ENCODE measurements around the gene ACTR3C.
"Not testable (repeated sequence)": the region's sequence is repeated elsewhere in the genome, so short reads cannot be mapped to it uniquely, and the experiment has no call there.

Gene ACTR3C

DNA sequence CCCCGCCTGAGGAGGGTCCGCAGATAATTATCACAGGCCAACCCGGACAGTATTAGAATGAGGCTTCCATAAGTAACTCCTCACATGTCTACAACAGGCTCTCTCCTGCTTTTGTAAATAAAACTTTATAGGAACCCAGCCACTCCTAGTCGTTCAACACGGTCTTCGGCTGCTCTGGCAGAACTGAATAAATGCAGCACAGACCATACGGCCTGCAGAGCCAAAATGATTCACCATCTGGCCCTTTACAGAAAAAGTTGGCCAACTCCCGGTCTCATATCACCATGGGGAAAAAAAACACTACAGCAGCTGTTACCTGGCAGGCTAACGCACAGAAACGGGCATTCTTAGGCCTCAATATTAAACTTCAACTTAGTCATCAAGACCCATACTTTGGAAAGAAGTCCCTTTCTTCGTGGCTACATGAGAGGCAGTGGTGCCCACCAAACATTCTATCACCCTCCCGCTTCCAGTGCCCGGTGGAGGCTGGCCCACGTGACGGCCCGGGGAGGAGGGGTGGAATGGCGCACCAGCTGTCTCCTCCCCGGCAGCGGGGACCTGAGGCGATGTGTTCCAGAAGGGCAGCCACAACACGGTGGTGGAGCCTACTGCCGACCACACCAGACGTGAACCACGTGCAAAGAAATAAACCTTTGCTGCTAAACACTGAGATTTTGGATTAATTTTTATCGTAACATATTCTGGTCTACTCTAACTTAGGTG lies 41.5 kb downstream of the ACTR3C start:
- not testable (repeated sequence) for DNase-seq (ENCODE audit: low read depth)

DNA sequence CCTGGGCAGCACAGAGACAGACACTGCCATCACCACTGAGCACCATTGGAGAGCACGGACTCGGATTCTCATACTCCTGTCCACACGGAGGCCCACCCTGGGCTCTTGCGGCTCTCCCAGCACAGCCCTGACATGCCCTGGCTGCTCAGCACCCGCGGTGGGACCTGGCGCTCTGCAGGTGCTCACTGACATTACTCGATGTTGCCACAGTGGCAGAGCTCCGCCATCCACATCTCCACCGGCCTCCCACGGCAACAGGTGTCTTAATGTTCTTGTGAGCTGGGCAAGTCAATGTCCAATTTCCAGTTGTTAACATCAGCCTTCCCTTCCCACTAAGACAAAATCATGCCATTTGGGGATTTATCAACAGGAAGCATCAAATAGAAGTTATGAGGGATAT lies 45.0 kb downstream of the ACTR3C start:
- DNase-seq (ENCODE audit: low read depth) = not testable (repeated sequence)

GRCh38 chr7:150276132-150276695 lies 47.1 kb downstream of the ACTR3C start:
- not testable (repeated sequence) for DNase-seq (ENCODE audit: low read depth)

DNA sequence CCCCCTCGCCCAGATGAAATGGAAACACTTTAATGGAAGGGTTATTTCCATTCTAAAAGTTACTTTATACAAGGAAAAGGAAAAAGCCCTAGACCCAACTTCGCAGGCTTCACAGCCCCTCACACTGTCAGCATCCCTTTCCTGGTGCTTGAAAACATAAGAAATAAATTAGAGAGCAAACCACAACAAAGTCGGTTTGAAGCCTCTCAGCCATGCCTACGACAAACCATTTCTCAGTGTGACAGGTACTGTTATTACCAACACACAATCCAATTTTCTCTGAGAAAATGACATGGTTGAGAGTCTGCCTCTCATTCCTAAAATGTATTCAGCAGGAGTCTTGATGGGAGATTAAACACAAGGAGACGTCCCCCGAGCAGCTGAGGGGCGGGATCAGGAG lies 51.4 kb downstream of the ACTR3C start:
- not testable (repeated sequence) for DNase-seq (ENCODE audit: low read depth)

DNA sequence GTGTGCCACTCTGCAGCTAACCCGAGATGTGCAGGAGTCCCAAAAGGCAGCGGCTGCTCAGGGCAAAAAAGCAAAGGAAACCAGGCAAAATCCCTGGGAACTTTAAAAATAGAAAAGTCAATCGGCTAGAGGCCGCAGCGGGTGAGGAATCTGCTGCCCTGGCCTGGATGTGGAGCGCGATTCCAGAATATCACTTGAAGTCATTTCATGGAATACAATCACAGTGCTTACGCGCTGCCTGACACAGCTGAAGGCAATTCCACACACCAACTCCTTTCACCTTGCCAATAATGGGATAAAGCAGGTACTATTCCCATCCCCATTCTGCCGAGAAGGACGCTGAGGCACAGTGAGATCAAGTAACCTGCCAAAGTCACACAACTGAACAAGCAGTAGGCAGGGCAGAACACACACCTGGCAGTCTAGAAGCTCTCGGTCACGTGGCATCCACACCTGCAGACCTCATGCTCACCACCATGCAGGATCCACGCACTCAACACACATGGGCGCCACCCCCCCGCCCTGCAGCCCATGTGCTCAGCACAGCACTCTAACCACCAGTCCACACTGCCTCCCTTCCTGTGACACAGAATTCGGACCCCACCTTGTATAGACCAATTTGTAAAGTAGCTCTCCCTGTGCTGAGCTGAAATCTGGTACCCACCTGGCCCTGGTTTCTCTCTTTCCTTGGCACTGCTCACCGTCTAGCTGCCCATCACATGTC lies 53.1 kb downstream of the ACTR3C start:
- not testable (repeated sequence) for DNase-seq (ENCODE audit: low read depth)

DNA sequence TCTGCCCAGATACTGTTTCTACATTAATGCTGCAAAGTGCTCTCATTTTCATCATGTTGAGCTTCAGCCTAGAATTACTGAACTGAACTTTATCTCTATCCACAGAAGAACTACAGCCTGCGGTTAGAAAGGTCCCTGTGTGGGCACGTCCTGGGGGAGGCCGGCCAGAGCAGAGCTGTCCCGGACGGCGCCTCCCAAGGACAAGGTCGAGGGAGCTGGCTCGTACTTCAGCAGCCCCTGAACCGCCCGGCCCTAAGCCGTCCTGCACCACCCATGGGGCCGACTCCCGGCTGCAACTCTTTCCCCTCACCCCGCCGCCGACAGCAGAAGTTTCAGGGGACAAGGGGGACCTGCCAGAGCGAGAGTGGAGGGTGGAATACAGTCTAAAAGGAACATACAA lies 54.5 kb downstream of the ACTR3C start:
- DNase-seq (ENCODE audit: low read depth) = not testable (repeated sequence)

- not testable (repeated sequence) for DNase-seq (ENCODE audit: low read depth)
Measured at GRCh38 chr7:150268287-150268686, 55.1 kb downstream of the ACTR3C start.

- not testable (repeated sequence) for DNase-seq (ENCODE audit: low read depth)
Measured at GRCh38 chr7:150266953-150267665, 56.2 kb downstream of the ACTR3C start.

- not testable (repeated sequence) for DNase-seq (ENCODE audit: low read depth)
Measured at GRCh38 chr7:150262656-150263055, 60.7 kb downstream of the ACTR3C start.

DNA sequence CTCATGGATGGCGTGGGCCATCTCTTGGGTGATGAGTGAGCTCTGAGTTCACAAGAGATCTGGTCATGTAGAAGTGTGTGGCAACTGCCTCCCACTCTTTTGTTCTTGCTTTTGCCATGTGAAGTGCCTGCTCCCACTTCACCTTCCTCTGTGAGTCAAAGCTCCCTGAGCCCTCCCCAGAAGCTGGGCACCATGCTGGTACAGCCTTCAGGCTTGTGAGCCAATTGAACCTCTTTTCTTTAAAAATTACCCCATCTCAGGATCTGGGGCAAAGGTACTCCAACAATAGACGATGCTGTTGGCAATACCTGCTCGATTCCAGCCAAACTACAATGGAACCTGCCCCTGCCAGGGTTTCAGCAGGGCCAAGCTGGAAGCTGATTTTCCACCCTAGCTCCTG lies 75.6 kb downstream of the ACTR3C start:
- not testable (repeated sequence) for DNase-seq (ENCODE audit: low read depth)

DNA sequence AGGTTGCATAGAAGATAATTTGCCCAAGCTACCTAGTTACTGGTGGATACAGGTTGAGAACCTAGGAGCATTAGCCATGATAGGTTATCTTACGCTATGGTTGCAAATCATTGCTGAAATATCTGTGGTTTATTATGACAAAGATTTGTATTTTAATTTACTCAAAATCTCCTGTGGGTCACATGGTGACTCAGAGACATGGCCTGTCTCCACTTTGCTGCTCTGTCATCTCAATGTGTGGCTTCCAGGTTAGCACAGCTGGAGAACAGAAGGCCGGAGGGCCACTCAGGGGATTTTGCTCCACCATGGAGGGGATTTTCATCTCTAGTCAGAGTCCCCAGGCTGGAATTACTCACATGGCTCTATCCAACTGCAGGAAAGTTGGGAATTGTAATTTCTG lies 78.1 kb downstream of the ACTR3C start:
- not testable (repeated sequence) for DNase-seq (ENCODE audit: low read depth)

GRCh38 chr7:150242935-150243334 lies 80.4 kb downstream of the ACTR3C start:
- DNase-seq (ENCODE audit: low read depth) = not testable (repeated sequence)

DNA sequence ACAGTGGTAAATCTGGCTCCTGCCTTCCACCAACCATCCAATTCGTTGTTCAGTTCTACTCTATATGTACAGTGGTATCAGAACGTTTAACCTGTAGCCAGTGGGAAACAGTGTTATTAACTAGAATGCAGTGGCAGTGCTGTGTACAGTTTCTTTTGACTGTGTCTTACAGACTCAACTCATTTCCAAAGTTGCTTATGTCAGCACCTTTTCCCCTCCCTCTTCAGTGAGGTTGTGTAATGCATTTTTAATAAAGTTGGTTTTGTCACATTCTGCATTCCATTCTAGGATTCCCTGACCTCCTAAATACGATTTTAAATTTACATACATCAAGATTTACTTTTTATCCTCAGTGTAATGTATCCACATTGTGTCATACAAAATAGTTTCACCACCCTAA lies 97.9 kb downstream of the ACTR3C start:
- DNase-seq (ENCODE audit: low read depth) = not testable (repeated sequence)

DNA sequence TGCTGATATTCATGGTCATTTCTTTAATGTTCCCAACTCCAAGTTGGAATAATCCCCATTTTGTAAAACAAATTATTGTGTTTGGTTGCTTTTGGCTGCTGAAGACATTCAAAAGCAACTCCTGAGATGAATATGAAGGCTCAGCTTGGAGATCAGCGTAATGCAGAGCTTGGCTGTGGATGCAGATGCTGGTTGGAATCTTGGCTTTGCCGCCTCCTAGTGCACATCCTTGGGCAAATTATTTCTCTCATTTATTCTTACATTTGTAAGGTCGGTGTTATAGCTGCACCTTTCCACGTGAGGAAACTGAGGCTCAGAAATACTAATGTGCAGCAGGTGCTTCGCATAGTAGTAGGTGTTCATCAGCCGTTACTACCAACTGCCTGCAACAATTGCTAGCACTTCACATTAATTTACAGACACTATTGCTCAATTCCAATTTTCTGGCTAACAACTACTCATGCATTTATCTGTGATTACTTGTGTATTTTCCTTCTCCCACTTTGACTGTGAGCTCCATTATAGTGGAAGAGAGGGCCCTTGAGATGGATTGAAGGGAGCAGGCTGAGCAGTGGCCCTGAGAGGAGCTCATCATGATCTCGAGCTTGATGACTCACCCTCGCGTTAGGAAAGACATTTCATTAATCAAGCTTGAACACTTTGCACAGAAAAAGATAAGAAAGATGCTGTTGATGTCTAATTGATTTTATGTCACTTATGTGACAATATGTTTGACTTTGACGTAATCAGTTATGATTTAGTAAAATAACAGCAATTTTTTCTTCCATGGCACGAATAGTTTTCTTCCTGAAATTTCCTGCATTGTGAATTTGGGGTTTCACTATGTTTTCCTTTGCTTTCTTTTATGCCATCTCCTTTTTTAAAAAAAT lies 101.0 kb downstream of the ACTR3C start:
- not testable (repeated sequence) for DNase-seq (ENCODE audit: low read depth)

DNA sequence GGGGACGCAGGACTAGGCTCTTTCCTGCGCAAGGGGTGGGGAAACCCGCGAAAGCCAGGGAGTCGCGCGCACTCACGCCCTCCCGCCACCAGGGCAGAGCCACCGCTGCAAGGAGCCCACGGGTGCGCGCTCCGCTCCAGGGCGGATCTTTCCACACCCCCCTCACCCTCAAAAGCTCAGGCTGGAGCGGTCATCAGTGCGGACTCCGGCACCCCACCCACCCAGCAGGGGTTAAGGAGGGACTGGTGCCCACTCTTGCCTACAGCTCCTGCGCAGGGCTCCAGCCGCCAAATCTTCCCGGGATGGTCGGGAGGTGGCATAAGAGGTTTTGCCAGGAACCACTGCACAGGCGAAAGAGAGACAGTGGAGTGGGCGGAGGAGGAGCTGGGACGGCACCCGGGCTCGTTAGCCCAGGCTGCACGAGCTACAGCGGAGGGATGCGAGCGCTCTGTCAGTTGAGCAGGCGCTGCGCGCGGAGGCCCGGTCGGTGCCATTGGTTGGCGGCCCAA lies 102.6 kb downstream of the ACTR3C start:
- not testable (repeated sequence) for DNase-seq (ENCODE audit: low read depth)

- not testable (repeated sequence) for DNase-seq (ENCODE audit: low read depth)
Measured at GRCh38 chr7:150219941-150220658, 103.2 kb downstream of the ACTR3C start.

- DNase-seq (ENCODE audit: low read depth) = not testable (repeated sequence)
Measured at GRCh38 chr7:150206848-150207247, 116.5 kb downstream of the ACTR3C start.

DNA sequence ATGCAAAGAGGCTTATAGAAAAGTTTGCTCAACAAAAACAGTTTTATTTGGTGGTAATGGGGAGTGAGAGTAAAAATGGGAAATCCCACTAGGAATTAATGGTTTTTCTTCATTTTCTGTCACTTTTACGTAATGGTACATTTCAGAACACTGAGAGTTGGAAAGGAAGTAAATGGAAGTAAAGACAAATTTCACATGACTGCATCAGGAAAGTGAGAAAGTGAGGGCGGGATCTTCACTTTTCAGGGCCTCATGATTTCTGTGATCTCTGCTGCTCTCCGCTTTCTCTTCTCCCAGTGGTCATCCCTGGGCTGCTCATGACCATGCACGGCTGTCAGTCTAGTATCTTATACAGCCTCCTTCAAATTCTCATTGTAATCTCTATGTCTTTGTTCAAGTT lies 117.5 kb downstream of the ACTR3C start:
- DNase-seq (ENCODE audit: low read depth) = not testable (repeated sequence)

- DNase-seq (ENCODE audit: low read depth) = not testable (repeated sequence)
Measured at GRCh38 chr7:150204577-150204976, 118.8 kb downstream of the ACTR3C start.

DNA sequence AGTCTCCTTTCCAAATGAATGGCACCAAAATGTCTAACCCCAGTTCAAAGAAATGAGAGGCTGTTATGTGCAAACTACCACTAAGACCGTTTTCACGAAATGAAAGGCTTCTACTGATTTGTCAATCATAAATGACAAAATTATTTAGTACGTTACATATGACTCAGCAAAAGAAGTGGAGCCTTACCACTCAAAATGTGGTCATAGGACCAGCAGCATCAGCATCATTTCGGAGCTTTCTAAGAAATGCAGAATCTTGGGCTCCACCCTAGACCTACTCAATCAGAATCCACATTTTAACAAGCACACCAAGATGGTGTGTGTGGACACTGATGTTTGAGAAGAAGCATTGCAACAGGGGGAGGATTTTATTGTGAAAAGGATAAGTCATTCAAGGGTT lies 120.5 kb downstream of the ACTR3C start:
- DNase-seq (ENCODE audit: low read depth) = not testable (repeated sequence)
